GM18870 (cell line): ENCODE data around the gene PLS1.
"Not testable (repeated sequence)": the region's sequence is repeated elsewhere in the genome, so short reads cannot be mapped to it uniquely, and the experiment has no call there.

Source experiments
- ATAC-seq: cut with Tn5 transposase; IDR thresholded peaks from one replicate; pipeline ENCODE4 v1.9.1; 2021; ENCODE audit warnings: moderate library complexity; ENCODE audit not compliant: unreplicated experiment

Gene PLS1

GRCh38 chr3:142690613-142691012, 94.4 kb downstream of the PLS1 start:
- ATAC-seq: no peak

- ATAC-seq: no peak
These were observed 95.3 kb downstream of the PLS1 start for GRCh38 chr3:142691527-142691926.

- no peak for ATAC-seq
These were observed 97.1 kb downstream of the PLS1 start for GRCh38 chr3:142693136-142693853.

GRCh38 chr3:142694225-142694624, 98.0 kb downstream of the PLS1 start:
- no peak for ATAC-seq

- no peak for ATAC-seq
These were observed 109.0 kb downstream of the PLS1 start for GRCh38 chr3:142705198-142705597.

GRCh38 chr3:142706321-142707127, 110.3 kb downstream of the PLS1 start:
- no peak for ATAC-seq

- ATAC-seq: no peak
These were observed 113.0 kb downstream of the PLS1 start for GRCh38 chr3:142709207-142709606.

GRCh38 chr3:142714882-142715281, 118.7 kb downstream of the PLS1 start:
- not testable (repeated sequence) for ATAC-seq

GRCh38 chr3:142716102-142716501, 119.9 kb downstream of the PLS1 start:
- no peak for ATAC-seq

GRCh38 chr3:142723665-142723967, 127.4 kb downstream of the PLS1 start:
- ATAC-seq: peak; percentile 23

- peak; percentile 78 for ATAC-seq
These were observed 127.9 kb downstream of the PLS1 start, which contains the start of gene TRPC1 for GRCh38 chr3:142723968-142724681. Gene TRPC1 (plus strand): TSS chr3:142724034. CDS start chr3:142724560, 526 bp downstream.

GRCh38 chr3:142724682-142725356, 128.6 kb downstream of the PLS1 start:
- ATAC-seq: peak; percentile 21

- ATAC-seq: no peak
These were observed 129.2 kb downstream of the PLS1 start for GRCh38 chr3:142725357-142725739.

GRCh38 chr3:142726017-142726416, 129.8 kb downstream of the PLS1 start:
- no peak for ATAC-seq

- ATAC-seq: no peak
These were observed 135.9 kb downstream of the PLS1 start for GRCh38 chr3:142732066-142732465.

- ATAC-seq: no peak
These were observed 138.6 kb downstream of the PLS1 start for GRCh38 chr3:142734834-142735233.

GRCh38 chr3:142735462-142735861, 139.3 kb downstream of the PLS1 start:
- no peak for ATAC-seq

- no peak for ATAC-seq
These were observed 142.2 kb downstream of the PLS1 start for GRCh38 chr3:142738396-142738795.

- no peak for ATAC-seq
These were observed 150.5 kb downstream of the PLS1 start for GRCh38 chr3:142746646-142747045.

GRCh38 chr3:142750531-142750930, 154.3 kb downstream of the PLS1 start:
- not testable (repeated sequence) for ATAC-seq

GRCh38 chr3:142752605-142753004, 156.4 kb downstream of the PLS1 start:
- not testable (repeated sequence) for ATAC-seq
